Muscle of leg (tissue), 11 donors: ENCODE data around the gene CEACAM5. TPM values are rescaled to one million over a fixed set of nuclear protein-coding genes. Genes with fewer than 3 reads are reported as not detected.

Experiments
- DNase-seq: peaks from one replicate; pipeline ENCODE4 v3.0.0; 2013
- H3K27ac ChIP-seq: one replicate; pipeline ENCODE4 v1.5.1; 2013; ENCODE audit warnings: mild to moderate bottlenecking, low read length, control low read depth
- H3K27me3 ChIP-seq: one replicate; pipeline ENCODE4 v1.6.1; 2013; ENCODE audit warnings: low read length; ENCODE audit not compliant: control insufficient read depth, insufficient read depth
- H3K36me3 ChIP-seq: one replicate; pipeline ENCODE4 v1.6.1; 2013; ENCODE audit warnings: low read length; ENCODE audit not compliant: control insufficient read depth, insufficient read depth
- H3K4me1 ChIP-seq: one replicate; pipeline ENCODE4 v1.6.1; 2013; ENCODE audit warnings: low read length; ENCODE audit not compliant: control insufficient read depth, insufficient read depth
- H3K4me3 ChIP-seq: one replicate; pipeline ENCODE4 v1.5.1; 2013; ENCODE audit warnings: low read length, control low read depth
- H3K9me3 ChIP-seq: replicated peaks from 2 replicates; pipeline ENCODE4 v1.6.1; 2013; ENCODE audit warnings: low read depth, low read length; ENCODE audit not compliant: control insufficient read depth
- WGBS: methylation state at CpG from one replicate; pipeline ENCODE4 v1.1.5; 2013; ENCODE audit warnings: missing lambda C conversion rate; ENCODE audit not compliant: insufficient coverage; 5-methylcytosine and 5-hydroxymethylcytosine counted together
- polyA plus RNA-seq, 8 donors: library from polyadenylated mRNA; unstranded; fragments of 120-200 nt; gene quantifications; one replicate each; pipeline versions ENCODE4 v1.2.1 to v1.2.3, GENCODE V29; 2013; ENCODE audit warnings: inconsistent platforms in 1 of 8, low replicate concordance in 1 of 8; ENCODE audit not compliant: insufficient read length in 8 of 8, insufficient read depth in 1 of 8
- total RNA-seq: library from RNA; stranded (reverse); fragments of 120-200 nt; gene quantifications from one replicate; pipeline ENCODE4 v1.2.4, GENCODE V29; 2013

Gene CEACAM5
- total and polyA plus RNA-seq, 9 donors, result 0.05 to 2.0 (median 0.44) TPM; not detected in 5

DNA sequence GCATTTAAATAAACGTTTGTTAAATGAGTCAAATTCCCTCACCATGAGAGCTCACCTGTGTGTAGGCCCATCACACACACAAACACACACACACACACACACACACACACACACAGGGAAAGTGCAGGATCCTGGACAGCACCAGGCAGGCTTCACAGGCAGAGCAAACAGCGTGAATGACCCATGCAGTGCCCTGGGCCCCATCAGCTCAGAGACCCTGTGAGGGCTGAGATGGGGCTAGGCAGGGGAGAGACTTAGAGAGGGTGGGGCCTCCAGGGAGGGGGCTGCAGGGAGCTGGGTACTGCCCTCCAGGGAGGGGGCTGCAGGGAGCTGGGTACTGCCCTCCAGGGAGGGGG is 8.5 kb upstream of the CEACAM5 start:
- WGBS, result 56% methylated on average over 1 of the region's 2 CpGs
- Histone ChIP-seq H3K4me3 (no peak overlapping the region), H3K4me1 (no peaks in the 10 kb centered on the region), H3K9me3 (no peaks in the 10 kb centered on the region), H3K27ac (no peak overlapping the region), H3K36me3 (no peaks in the 10 kb centered on the region), H3K27me3 (no peaks in the 10 kb centered on the region)
- DNase-seq, result no peak

DNA sequence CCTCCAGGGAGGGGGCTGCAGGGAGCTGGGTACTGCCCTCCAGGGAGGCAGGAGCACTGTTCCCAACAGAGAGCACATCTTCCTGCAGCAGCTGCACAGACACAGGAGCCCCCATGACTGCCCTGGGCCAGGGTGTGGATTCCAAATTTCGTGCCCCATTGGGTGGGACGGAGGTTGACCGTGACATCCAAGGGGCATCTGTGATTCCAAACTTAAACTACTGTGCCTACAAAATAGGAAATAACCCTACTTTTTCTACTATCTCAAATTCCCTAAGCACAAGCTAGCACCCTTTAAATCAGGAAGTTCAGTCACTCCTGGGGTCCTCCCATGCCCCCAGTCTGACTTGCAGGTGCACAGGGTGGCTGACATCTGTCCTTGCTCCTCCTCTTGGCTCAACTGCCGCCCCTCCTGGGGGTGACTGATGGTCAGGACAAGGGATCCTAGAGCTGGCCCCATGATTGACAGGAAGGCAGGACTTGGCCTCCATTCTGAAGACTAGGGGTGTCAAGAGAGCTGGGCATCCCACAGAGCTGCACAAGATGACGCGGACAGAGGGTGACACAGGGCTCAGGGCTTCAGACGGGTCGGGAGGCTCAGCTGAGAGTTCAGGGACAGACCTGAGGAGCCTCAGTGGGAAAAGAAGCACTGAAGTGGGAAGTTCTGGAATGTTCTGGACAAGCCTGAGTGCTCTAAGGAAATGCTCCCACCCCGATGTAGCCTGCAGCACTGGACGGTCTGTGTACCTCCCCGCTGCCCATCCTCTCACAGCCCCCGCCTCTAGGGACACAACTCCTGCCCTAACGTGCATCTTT is 7.8 kb upstream of the CEACAM5 start:
- no peak for DNase-seq
- Histone ChIP-seq H3K27me3 (no peaks in the 10 kb centered on the region), H3K27ac (no peak overlapping the region), H3K9me3 (no peaks in the 10 kb centered on the region), H3K4me1 (no peaks in the 10 kb centered on the region), H3K36me3 (no peaks in the 10 kb centered on the region), H3K4me3 (no peak overlapping the region)
- 77% methylated on average over 12 of the region's 13 CpGs for WGBS

DNA sequence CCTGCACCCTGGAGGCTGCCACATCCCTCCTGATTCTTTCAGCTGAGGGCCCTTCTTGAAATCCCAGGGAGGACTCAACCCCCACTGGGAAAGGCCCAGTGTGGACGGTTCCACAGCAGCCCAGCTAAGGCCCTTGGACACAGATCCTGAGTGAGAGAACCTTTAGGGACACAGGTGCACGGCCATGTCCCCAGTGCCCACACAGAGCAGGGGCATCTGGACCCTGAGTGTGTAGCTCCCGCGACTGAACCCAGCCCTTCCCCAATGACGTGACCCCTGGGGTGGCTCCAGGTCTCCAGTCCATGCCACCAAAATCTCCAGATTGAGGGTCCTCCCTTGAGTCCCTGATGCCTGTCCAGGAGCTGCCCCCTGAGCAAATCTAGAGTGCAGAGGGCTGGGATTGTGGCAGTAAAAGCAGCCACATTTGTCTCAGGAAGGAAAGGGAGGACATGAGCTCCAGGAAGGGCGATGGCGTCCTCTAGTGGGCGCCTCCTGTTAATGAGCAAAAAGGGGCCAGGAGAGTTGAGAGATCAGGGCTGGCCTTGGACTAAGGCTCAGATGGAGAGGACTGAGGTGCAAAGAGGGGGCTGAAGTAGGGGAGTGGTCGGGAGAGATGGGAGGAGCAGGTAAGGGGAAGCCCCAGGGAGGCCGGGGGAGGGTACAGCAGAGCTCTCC is 6.9 kb upstream of the CEACAM5 start:
- no peak for DNase-seq
- H3K36me3 ChIP-seq, result no peaks in the 10 kb centered on the region
- H3K4me1 ChIP-seq, result no peaks in the 10 kb centered on the region
- H3K9me3 ChIP-seq, result no peaks in the 10 kb centered on the region
- 30% methylated on average over 6 of the region's 10 CpGs for WGBS
- no peaks in the 10 kb centered on the region for H3K27me3 ChIP-seq
- H3K27ac ChIP-seq, result no peak overlapping the region
- H3K4me3 ChIP-seq, result no peak overlapping the region

DNA sequence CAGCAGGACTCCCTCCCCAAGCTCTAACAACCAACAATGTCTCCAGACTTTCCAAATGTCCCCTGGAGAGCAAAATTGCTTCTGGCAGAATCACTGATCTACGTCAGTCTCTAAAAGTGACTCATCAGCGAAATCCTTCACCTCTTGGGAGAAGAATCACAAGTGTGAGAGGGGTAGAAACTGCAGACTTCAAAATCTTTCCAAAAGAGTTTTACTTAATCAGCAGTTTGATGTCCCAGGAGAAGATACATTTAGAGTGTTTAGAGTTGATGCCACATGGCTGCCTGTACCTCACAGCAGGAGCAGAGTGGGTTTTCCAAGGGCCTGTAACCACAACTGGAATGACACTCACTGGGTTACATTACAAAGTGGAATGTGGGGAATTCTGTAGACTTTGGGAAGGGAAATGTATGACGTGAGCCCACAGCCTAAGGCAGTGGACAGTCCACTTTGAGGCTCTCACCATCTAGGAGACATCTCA is 6.2 kb upstream of the CEACAM5 start:
- no peak for DNase-seq
- no peak overlapping the region for H3K27ac ChIP-seq
- peaks cover 2% of the 10 kb centered on the region for H3K27me3 ChIP-seq
- no peaks in the 10 kb centered on the region for H3K4me1 ChIP-seq
- H3K36me3 ChIP-seq, result no peaks in the 10 kb centered on the region
- WGBS, result no CpG with 5 or more reads among the region's 3 CpGs
- no peaks in the 10 kb centered on the region for H3K9me3 ChIP-seq
- no peak overlapping the region for H3K4me3 ChIP-seq

DNA sequence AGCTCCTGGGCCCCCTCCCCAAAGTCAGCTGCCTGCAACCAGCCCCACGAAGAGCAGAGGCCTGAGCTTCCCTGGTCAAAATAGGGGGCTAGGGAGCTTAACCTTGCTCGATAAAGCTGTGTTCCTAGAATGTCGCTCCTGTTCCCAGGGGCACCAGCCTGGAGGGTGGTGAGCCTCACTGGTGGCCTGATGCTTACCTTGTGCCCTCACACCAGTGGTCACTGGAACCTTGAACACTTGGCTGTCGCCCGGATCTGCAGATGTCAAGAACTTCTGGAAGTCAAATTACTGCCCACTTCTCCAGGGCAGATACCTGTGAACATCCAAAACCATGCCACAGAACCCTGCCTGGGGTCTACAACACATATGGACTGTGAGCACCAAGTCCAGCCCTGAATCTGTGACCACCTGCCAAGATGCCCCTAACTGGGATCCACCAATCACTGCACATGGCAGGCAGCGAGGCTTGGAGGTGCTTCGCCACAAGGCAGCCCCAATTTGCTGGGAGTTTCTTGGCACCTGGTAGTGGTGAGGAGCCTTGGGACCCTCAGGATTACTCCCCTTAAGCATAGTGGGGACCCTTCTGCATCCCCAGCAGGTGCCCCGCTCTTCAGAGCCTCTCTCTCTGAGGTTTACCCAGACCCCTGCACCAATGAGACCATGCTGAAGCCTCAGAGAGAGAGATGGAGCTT is 4.7 kb upstream of the CEACAM5 start:
- H3K36me3 ChIP-seq, result no peaks in the 10 kb centered on the region
- no peak for DNase-seq
- peaks cover 3% of the 10 kb centered on the region for H3K27me3 ChIP-seq
- no peak overlapping the region for H3K4me3 ChIP-seq
- 54% methylated on average over 6 of the region's 8 CpGs for WGBS
- H3K9me3 ChIP-seq, result no peaks in the 10 kb centered on the region
- H3K27ac ChIP-seq, result no peak overlapping the region
- H3K4me1 ChIP-seq, result no peaks in the 10 kb centered on the region

DNA sequence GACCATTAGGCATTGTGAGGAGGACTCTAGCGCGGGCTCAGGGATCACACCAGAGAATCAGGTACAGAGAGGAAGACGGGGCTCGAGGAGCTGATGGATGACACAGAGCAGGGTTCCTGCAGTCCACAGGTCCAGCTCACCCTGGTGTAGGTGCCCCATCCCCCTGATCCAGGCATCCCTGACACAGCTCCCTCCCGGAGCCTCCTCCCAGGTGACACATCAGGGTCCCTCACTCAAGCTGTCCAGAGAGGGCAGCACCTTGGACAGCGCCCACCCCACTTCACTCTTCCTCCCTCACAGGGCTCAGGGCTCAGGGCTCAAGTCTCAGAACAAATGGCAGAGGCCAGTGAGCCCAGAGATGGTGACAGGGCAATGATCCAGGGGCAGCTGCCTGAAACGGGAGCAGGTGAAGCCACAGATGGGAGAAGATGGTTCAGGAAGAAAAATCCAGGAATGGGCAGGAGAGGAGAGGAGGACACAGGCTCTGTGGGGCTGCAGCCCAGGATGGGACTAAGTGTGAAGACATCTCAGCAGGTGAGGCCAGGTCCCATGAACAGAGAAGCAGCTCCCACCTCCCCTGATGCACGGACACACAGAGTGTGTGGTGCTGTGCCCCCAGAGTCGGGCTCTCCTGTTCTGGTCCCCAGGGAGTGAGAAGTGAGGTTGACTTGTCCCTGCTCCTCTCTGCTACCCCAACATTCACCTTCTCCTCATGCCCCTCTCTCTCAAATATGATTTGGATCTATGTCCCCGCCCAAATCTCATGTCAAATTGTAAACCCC is 2.8 kb upstream of the CEACAM5 start:
- Histone ChIP-seq H3K4me1 (no peaks in the 10 kb centered on the region), H3K27me3 (peaks cover 3% of the 10 kb centered on the region), H3K27ac (no peak overlapping the region), H3K9me3 (no peaks in the 10 kb centered on the region), H3K4me3 (no peak overlapping the region), H3K36me3 (no peaks in the 10 kb centered on the region)
- DNase-seq, result peak; percentile 17
- WGBS, result 29% methylated on average over 7 of the region's 10 CpGs

DNA sequence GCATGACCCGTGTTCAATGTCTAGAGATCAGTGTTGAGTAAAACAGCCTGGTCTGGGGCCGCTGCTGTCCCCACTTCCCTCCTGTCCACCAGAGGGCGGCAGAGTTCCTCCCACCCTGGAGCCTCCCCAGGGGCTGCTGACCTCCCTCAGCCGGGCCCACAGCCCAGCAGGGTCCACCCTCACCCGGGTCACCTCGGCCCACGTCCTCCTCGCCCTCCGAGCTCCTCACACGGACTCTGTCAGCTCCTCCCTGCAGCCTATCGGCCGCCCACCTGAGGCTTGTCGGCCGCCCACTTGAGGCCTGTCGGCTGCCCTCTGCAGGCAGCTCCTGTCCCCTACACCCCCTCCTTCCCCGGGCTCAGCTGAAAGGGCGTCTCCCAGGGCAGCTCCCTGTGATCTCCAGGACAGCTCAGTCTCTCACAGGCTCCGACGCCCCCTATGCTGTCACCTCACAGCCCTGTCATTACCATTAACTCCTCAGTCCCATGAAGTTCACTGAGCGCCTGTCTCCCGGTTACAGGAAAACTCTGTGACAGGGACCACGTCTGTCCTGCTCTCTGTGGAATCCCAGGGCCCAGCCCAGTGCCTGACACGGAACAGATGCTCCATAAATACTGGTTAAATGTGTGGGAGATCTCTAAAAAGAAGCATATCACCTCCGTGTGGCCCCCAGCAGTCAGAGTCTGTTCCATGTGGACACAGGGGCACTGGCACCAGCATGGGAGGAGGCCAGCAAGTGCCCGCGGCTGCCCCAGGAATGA is 1.5 kb upstream of the CEACAM5 start:
- WGBS, result 12% methylated on average over 22 of the region's 26 CpGs
- no peak overlapping the region for H3K4me3 ChIP-seq
- no peaks in the 10 kb centered on the region for H3K36me3 ChIP-seq
- no peaks in the 10 kb centered on the region for H3K4me1 ChIP-seq
- no peaks in the 10 kb centered on the region for H3K9me3 ChIP-seq
- H3K27ac ChIP-seq, result no peak overlapping the region
- no peak for DNase-seq
- H3K27me3 ChIP-seq, result peaks cover 3% of the 10 kb centered on the region

DNA sequence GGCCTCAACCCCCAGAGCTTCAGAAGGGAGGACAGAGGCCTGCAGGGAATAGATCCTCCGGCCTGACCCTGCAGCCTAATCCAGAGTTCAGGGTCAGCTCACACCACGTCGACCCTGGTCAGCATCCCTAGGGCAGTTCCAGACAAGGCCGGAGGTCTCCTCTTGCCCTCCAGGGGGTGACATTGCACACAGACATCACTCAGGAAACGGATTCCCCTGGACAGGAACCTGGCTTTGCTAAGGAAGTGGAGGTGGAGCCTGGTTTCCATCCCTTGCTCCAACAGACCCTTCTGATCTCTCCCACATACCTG is 969 bp upstream of the CEACAM5 start:
- no peaks in the 10 kb centered on the region for H3K4me1 ChIP-seq
- H3K27me3 ChIP-seq, result peaks cover 3% of the 10 kb centered on the region
- no peak for DNase-seq
- 46% methylated on average over 4 of the region's 5 CpGs for WGBS
- no peak overlapping the region for H3K27ac ChIP-seq
- no peak overlapping the region for H3K4me3 ChIP-seq
- H3K9me3 ChIP-seq, result no peaks in the 10 kb centered on the region
- H3K36me3 ChIP-seq, result no peaks in the 10 kb centered on the region

DNA sequence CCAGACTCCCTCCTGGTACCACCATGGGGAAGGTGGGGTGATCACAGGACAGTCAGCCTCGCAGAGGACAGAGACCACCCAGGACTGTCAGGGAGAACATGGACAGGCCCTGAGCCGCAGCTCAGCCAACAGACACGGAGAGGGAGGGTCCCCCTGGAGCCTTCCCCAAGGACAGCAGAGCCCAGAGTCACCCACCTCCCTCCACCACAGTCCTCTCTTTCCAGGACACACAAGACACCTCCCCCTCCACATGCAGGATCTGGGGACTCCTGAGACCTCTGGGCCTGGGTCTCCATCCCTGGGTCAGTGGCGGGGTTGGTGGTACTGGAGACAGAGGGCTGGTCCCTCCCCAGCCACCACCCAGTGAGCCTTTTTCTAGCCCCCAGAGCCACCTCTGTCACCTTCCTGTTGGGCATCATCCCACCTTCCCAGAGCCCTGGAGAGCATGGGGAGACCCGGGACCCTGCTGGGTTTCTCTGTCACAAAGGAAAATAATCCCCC is 505 bp upstream of the CEACAM5 start:
- H3K4me3 ChIP-seq, result no peak overlapping the region
- 84% methylated on average over 4 of the region's 5 CpGs for WGBS
- H3K27me3 ChIP-seq, result peaks cover 3% of the 10 kb centered on the region
- no peak for DNase-seq
- no peaks in the 10 kb centered on the region for H3K36me3 ChIP-seq
- H3K4me1 ChIP-seq, result no peaks in the 10 kb centered on the region
- H3K27ac ChIP-seq, result no peak overlapping the region
- H3K9me3 ChIP-seq, result no peaks in the 10 kb centered on the region
